ENCODE measurements around the gene C15orf40. TPM values are rescaled to one million over a fixed set of nuclear protein-coding genes. Genes with fewer than 3 reads are reported as not detected.

C15orf40 gene
- 10.4 TPM for polyA plus RNA-seq (2013, experiment 1 of 2)
- 11.2 TPM for polyA plus RNA-seq (2013, experiment 2 of 2)

DNA sequence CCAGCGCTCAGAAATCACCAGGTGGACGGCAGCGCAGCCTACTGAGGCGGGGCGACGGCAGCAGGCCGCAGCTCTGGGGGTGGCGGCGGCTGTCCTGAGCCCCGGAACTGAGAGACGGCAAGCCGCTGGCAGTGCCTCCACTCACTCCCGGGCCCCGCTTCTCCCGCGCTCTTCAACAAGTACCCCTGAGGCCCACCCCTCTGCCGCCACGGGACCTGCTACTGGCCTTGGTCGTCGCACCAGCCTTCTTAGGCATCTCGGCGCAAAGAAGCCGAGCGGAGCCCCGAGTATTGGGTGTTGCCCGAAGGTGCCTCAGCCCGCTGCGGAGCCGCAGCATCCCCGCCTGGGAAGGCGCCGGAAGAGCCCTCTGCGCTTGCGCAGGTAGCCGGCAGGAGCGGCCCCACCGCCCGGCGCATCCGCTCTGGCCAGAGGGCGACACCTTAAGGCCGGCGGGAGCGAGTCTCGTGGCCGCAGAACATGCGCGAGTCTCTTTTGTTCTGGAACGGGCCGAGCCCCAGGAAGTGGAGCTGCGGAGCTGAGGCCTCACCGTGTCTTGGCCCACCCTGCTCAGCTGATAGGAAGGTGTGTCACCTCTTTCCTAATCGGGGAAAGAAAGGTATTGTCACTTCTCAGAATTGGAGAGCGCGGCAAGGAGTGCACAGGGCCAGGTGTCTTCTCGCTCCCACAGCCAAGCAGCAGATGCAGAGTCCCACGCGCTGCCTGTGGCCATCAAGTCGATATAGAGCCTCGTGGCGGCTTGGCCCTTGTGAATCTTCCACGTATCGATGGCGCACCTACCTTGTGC is at the start of gene C15orf40:
Gene C15orf40 (minus strand): TSS at position 369 of the 805 bp plus-strand sequence. CDS start 32 bp downstream, at position 337.
- H4K8ac ChIP-seq (ENCODE audit: low read depth, low read length): peak within 1 kb of the TSS; percentile 92
- peak within 1 kb of the TSS; percentile 95 for H3K18ac ChIP-seq (ENCODE audit: low read length)
- H3K79me1 ChIP-seq (ENCODE audit: low read depth, low read length): peaks cover 6% of the 10 kb centered on the region
- peak within 1 kb of the TSS; percentile 97 for H3K9ac ChIP-seq (ENCODE audit: low read depth, low read length, poor library complexity)
- H3K14ac ChIP-seq (ENCODE audit: low read length): peak within 1 kb of the TSS; percentile 89
- H3K27me3 ChIP-seq (ENCODE audit: control insufficient read depth in 3 of 3, insufficient read depth in 3 of 3, low read depth in 1 of 3, low read length in 3 of 3): no peaks in the 10 kb centered on the region
- peak within 1 kb of the TSS; percentile 77 for H2BK12ac ChIP-seq (ENCODE audit: low read length)
- H3K9me3 ChIP-seq (replicated peaks in 1 of 2; ENCODE audit: control insufficient read depth in 2 of 2, insufficient read depth in 1 of 2, low read depth in 1 of 2, low read length in 2 of 2): peaks cover 0 to 8% of the 10 kb centered on the region in 2 donors
- peaks cover 12 to 46% of the 10 kb centered on the region in 2 donors for H3K36me3 ChIP-seq (replicated peaks in 1 of 2; ENCODE audit: control insufficient read depth in 2 of 2, insufficient read depth in 2 of 2, low read length in 2 of 2)
- H3K23ac ChIP-seq (ENCODE audit: low read depth, low read length, poor library complexity): peak within 1 kb of the TSS; percentile 66
- H3K4ac ChIP-seq (ENCODE audit: low read length): peak within 1 kb of the TSS; percentile 5
- H2BK15ac ChIP-seq (ENCODE audit: low read length): no peak within 1 kb of the TSS
- H2BK5ac ChIP-seq (ENCODE audit: low read length): peak within 1 kb of the TSS; percentile 14
- peak within 1 kb of the TSS; percentile 76 for H2BK120ac ChIP-seq (ENCODE audit: low read depth, low read length)
- DNase-seq (ENCODE audit: low spot score): peak; percentile 85
- peak within 1 kb of the TSS; percentile 43 for H3K27ac ChIP-seq (replicated peaks; ENCODE audit: low read length)
- peak within 1 kb of the TSS; percentile 80 for H2AFZ ChIP-seq (ENCODE audit: low read length)
- H2AK5ac ChIP-seq (ENCODE audit: low read depth, low read length): peak within 1 kb of the TSS; percentile 87
- WGBS, 2 donors (ENCODE audit: extremely low coverage in 2 of 2, insufficient read length in 2 of 2, insufficient replicate concordance in 1 of 2): no CpG with 5 or more reads among the region's 64 CpGs
- H3K4me2 ChIP-seq (ENCODE audit: insufficient read depth, low read length, poor library complexity, severe bottlenecking): peak within 1 kb of the TSS; percentile 73
- H4K91ac ChIP-seq (ENCODE audit: low read depth, low read length, poor library complexity): peak within 1 kb of the TSS; percentile 96
- H3K4me1 ChIP-seq (ENCODE audit: control insufficient read depth in 2 of 2, insufficient read depth in 1 of 2, low read depth in 1 of 2, low read length in 2 of 2): peaks cover 7 to 8% of the 10 kb centered on the region in 2 donors
- peak within 1 kb of the TSS; percentile 91 to 95 for H3K4me3 ChIP-seq (ENCODE audit: low read length in 2 of 2)

DNA sequence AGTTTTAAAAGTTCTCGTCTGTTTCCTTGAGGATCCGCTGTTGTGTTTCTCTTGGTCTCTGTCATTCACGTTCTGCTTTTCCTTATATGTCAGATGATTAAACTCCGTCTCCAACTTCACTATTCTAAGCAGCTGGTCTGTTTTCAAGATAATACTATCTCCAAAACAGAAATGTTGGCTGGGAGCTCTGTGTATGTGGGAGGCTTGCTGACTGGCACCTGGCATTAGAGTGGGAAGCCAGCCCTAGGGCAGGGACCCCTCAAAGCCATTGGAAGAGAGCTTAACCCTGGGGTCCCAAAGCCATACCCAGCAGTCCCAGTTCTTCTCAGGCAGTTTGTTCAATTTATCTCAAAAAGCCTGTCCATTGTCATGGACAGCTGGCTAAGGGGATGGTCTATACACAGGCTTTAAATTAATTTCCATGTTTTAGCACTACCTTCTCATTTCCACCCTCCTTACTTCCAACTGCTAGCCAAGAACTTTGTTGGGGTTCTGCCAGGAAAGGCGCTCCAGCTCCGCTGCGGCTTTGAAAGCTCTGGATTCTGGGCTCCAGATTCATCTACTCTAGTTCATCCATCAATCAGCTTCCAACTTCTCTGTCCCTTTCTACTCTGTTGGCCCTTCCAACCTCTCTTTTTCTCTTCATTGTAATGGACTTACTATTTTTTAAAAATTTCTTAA is 46.4 kb upstream of the C15orf40 start:
- Histone ChIP-seq H3K4me3 (ENCODE audit: low read length in 2 of 2) (no peak overlapping the region), H2AFZ (ENCODE audit: low read length) (no peak overlapping the region), H3K27me3 (ENCODE audit: control insufficient read depth in 3 of 3, insufficient read depth in 3 of 3, low read depth in 1 of 3, low read length in 3 of 3) (no peaks in the 10 kb centered on the region), H2BK5ac (ENCODE audit: low read length) (no peak overlapping the region), H3K14ac (ENCODE audit: low read length) (no peak overlapping the region), H3K9me3 (replicated peaks in 1 of 2; ENCODE audit: control insufficient read depth in 2 of 2, insufficient read depth in 1 of 2, low read depth in 1 of 2, low read length in 2 of 2) (no peaks in the 10 kb centered on the region), H3K4ac (ENCODE audit: low read length) (no peak overlapping the region), H2BK12ac (ENCODE audit: low read length) (no peak overlapping the region), H3K4me2 (ENCODE audit: insufficient read depth, low read length, poor library complexity, severe bottlenecking) (no peak overlapping the region), H4K91ac (ENCODE audit: low read depth, low read length, poor library complexity) (no peak overlapping the region), H2BK120ac (ENCODE audit: low read depth, low read length) (no peak overlapping the region), H3K79me1 (ENCODE audit: low read depth, low read length) (no peaks in the 10 kb centered on the region), H2AK5ac (ENCODE audit: low read depth, low read length) (no peak overlapping the region), H2BK15ac (ENCODE audit: low read length) (no peak overlapping the region), H4K8ac (ENCODE audit: low read depth, low read length) (no peak overlapping the region), H3K9ac (ENCODE audit: low read depth, low read length, poor library complexity) (no peak overlapping the region), H3K23ac (ENCODE audit: low read depth, low read length, poor library complexity) (no peak overlapping the region), H3K18ac (ENCODE audit: low read length) (no peak overlapping the region), H3K4me1 (ENCODE audit: control insufficient read depth in 2 of 2, insufficient read depth in 1 of 2, low read depth in 1 of 2, low read length in 2 of 2) (no peaks in the 10 kb centered on the region), H3K36me3 (replicated peaks in 1 of 2; ENCODE audit: control insufficient read depth in 2 of 2, insufficient read depth in 2 of 2, low read length in 2 of 2) (peaks cover 1 to 78% of the 10 kb centered on the region in 2 donors), H3K27ac (replicated peaks; ENCODE audit: low read length) (no peak overlapping the region)
- no peak for DNase-seq (ENCODE audit: low spot score)
- WGBS, 2 donors (ENCODE audit: extremely low coverage in 2 of 2, insufficient read length in 2 of 2, insufficient replicate concordance in 1 of 2): no CpG with 5 or more reads among the region's 7 CpGs

DNA sequence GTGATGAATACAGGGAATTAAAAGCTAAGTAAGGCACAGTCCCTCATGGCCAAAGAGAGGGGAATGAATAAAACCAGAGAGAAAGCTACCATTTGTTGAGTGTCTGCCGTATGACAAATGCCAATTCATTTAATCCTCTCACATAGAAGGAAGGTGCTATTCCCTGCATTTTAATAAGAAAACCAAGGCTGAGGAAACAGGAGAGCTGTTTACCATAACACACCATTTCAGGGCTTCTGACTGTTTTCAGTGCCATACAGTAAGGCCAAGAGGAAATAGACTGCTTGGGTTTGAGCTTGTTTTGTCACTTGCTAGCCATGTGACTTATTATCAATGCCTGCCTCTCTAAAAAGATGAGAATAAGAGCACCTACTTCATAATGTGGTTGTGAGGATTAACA is 45.6 kb upstream of the C15orf40 start:
- Histone ChIP-seq H3K36me3 (replicated peaks in 1 of 2; ENCODE audit: control insufficient read depth in 2 of 2, insufficient read depth in 2 of 2, low read length in 2 of 2) (peaks cover 1 to 76% of the 10 kb centered on the region in 2 donors), H2AK5ac (ENCODE audit: low read depth, low read length) (no peak overlapping the region), H3K27ac (replicated peaks; ENCODE audit: low read length) (no peak overlapping the region), H2BK12ac (ENCODE audit: low read length) (no peak overlapping the region), H4K8ac (ENCODE audit: low read depth, low read length) (no peak overlapping the region), H3K18ac (ENCODE audit: low read length) (no peak overlapping the region), H3K14ac (ENCODE audit: low read length) (no peak overlapping the region), H3K9ac (ENCODE audit: low read depth, low read length, poor library complexity) (no peak overlapping the region), H3K79me1 (ENCODE audit: low read depth, low read length) (no peaks in the 10 kb centered on the region), H3K4me3 (ENCODE audit: low read length in 2 of 2) (no peak overlapping the region), H2BK5ac (ENCODE audit: low read length) (no peak overlapping the region), H3K4me2 (ENCODE audit: insufficient read depth, low read length, poor library complexity, severe bottlenecking) (no peak overlapping the region), H4K91ac (ENCODE audit: low read depth, low read length, poor library complexity) (no peak overlapping the region), H3K4me1 (ENCODE audit: control insufficient read depth in 2 of 2, insufficient read depth in 1 of 2, low read depth in 1 of 2, low read length in 2 of 2) (no peaks in the 10 kb centered on the region), H2BK15ac (ENCODE audit: low read length) (no peak overlapping the region), H3K23ac (ENCODE audit: low read depth, low read length, poor library complexity) (no peak overlapping the region), H3K4ac (ENCODE audit: low read length) (no peak overlapping the region), H3K27me3 (ENCODE audit: control insufficient read depth in 3 of 3, insufficient read depth in 3 of 3, low read depth in 1 of 3, low read length in 3 of 3) (no peaks in the 10 kb centered on the region), H3K9me3 (replicated peaks in 1 of 2; ENCODE audit: control insufficient read depth in 2 of 2, insufficient read depth in 1 of 2, low read depth in 1 of 2, low read length in 2 of 2) (no peaks in the 10 kb centered on the region), H2BK120ac (ENCODE audit: low read depth, low read length) (no peak overlapping the region), H2AFZ (ENCODE audit: low read length) (no peak overlapping the region)
- WGBS, 2 donors (ENCODE audit: extremely low coverage in 2 of 2, insufficient read length in 2 of 2, insufficient replicate concordance in 1 of 2): no CpG with 5 or more reads among the region's 1 CpG
- DNase-seq (ENCODE audit: low spot score): no peak

DNA sequence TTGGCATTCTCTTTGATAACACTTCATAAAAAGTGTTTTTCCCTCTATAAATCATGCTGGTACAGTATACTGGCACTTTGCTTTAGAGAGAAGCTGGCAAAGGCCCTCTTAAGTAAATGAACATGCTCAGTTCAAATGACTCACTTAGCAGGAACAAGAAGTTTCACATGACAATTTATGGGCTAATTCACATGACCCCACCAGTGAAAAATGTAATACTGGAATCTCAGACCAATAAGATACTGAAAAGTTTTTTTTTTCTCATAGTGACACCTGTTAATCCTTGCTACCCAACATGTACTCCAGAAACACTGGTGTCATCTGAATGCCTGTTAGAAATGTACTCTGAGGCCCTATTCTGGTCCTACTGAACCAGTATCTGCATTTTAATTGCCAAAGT is 41.7 kb upstream of the C15orf40 start:
- no peak overlapping the region for H3K14ac ChIP-seq (ENCODE audit: low read length)
- no peak overlapping the region for H4K91ac ChIP-seq (ENCODE audit: low read depth, low read length, poor library complexity)
- H4K8ac ChIP-seq (ENCODE audit: low read depth, low read length): no peak overlapping the region
- H3K27me3 ChIP-seq (ENCODE audit: control insufficient read depth in 3 of 3, insufficient read depth in 3 of 3, low read depth in 1 of 3, low read length in 3 of 3): no peaks in the 10 kb centered on the region
- no peak overlapping the region for H2BK15ac ChIP-seq (ENCODE audit: low read length)
- DNase-seq (ENCODE audit: low spot score): no peak
- no peak overlapping the region for H3K4me2 ChIP-seq (ENCODE audit: insufficient read depth, low read length, poor library complexity, severe bottlenecking)
- H3K9me3 ChIP-seq (replicated peaks in 1 of 2; ENCODE audit: control insufficient read depth in 2 of 2, insufficient read depth in 1 of 2, low read depth in 1 of 2, low read length in 2 of 2): no peaks in the 10 kb centered on the region
- no peak overlapping the region for H3K4me3 ChIP-seq (ENCODE audit: low read length in 2 of 2)
- no peak overlapping the region for H3K27ac ChIP-seq (replicated peaks; ENCODE audit: low read length)
- H3K23ac ChIP-seq (ENCODE audit: low read depth, low read length, poor library complexity): no peak overlapping the region
- H2AFZ ChIP-seq (ENCODE audit: low read length): no peak overlapping the region
- no peaks in the 10 kb centered on the region for H3K4me1 ChIP-seq (ENCODE audit: control insufficient read depth in 2 of 2, insufficient read depth in 1 of 2, low read depth in 1 of 2, low read length in 2 of 2)
- H2BK5ac ChIP-seq (ENCODE audit: low read length): no peak overlapping the region
- no peak overlapping the region for H2BK12ac ChIP-seq (ENCODE audit: low read length)
- no peak overlapping the region for H3K4ac ChIP-seq (ENCODE audit: low read length)
- H3K36me3 ChIP-seq (replicated peaks in 1 of 2; ENCODE audit: control insufficient read depth in 2 of 2, insufficient read depth in 2 of 2, low read length in 2 of 2): peaks cover 4 to 95% of the 10 kb centered on the region in 2 donors
- no peak overlapping the region for H3K18ac ChIP-seq (ENCODE audit: low read length)
- H2BK120ac ChIP-seq (ENCODE audit: low read depth, low read length): no peak overlapping the region
- H3K9ac ChIP-seq (ENCODE audit: low read depth, low read length, poor library complexity): no peak overlapping the region
- H2AK5ac ChIP-seq (ENCODE audit: low read depth, low read length): no peak overlapping the region
- no peaks in the 10 kb centered on the region for H3K79me1 ChIP-seq (ENCODE audit: low read depth, low read length)

All from neuronal stem cell (in vitro differentiated cells).